ENCODE measurements around the gene CYGB.
"Not testable (repeated sequence)": the region's sequence is repeated elsewhere in the genome, so short reads cannot be mapped to it uniquely, and the experiment has no call there.

CYGB gene

GRCh38 chr17:76519048-76519966 lies 18.2 kb downstream of the CYGB start:
- DNase-seq: no peak

GRCh38 chr17:76517638-76518038 lies 19.9 kb downstream of the CYGB start:
- DNase-seq: no peak

GRCh38 chr17:76515274-76515949 lies 22.1 kb downstream of the CYGB start:
- peak; percentile 90 for DNase-seq

GRCh38 chr17:76514355-76514754 lies 23.2 kb downstream of the CYGB start:
- DNase-seq: not testable (repeated sequence)

- no peak for DNase-seq
Measured at GRCh38 chr17:76513306-76513692, 24.2 kb downstream of the CYGB start.

GRCh38 chr17:76512366-76513305 lies 24.9 kb downstream of the CYGB start:
- no peak for DNase-seq

GRCh38 chr17:76511668-76512365 lies 25.7 kb downstream of the CYGB start:
- no peak for DNase-seq

- peak; percentile 29 for DNase-seq
Measured at GRCh38 chr17:76510831-76511244, 26.7 kb downstream of the CYGB start.

- DNase-seq: not testable (repeated sequence)
Measured at GRCh38 chr17:76508472-76509063, 28.9 kb downstream of the CYGB start.

- DNase-seq: peak; percentile 60
Measured at GRCh38 chr17:76506408-76507345, 30.8 kb downstream of the CYGB start.

- DNase-seq: no peak
Measured at GRCh38 chr17:76504117-76504516, 33.4 kb downstream of the CYGB start.

GRCh38 chr17:76502341-76503211 lies 34.9 kb downstream of the CYGB start:
- no peak for DNase-seq

- DNase-seq: no peak
Measured at GRCh38 chr17:76501827-76502307, 35.6 kb downstream of the CYGB start.

GRCh38 chr17:76501018-76501826 lies 36.3 kb downstream of the CYGB start, which contains the start of gene RHBDF2:
RHBDF2 (minus strand) TSS chr17:76501423; CDS start chr17:76481524, 19,899 bp downstream.
- DNase-seq: peak; percentile 65

- DNase-seq: no peak
Measured at GRCh38 chr17:76500747-76501017, 36.8 kb downstream of the CYGB start.

- no peak for DNase-seq
Measured at GRCh38 chr17:76500074-76500746, 37.3 kb downstream of the CYGB start.

- DNase-seq: no peak
Measured at GRCh38 chr17:76499267-76499667, 38.2 kb downstream of the CYGB start.

- no peak for DNase-seq
Measured at GRCh38 chr17:76498876-76499251, 38.6 kb downstream of the CYGB start.

Measured in fibroblast of skin of right biceps (primary cell).